Omental fat pad (tissue), 4 donors: ENCODE data around the gene RB1. TPM values are rescaled to one million over a fixed set of nuclear protein-coding genes. Genes with fewer than 3 reads are reported as not detected.

Source experiments
- ATAC-seq: fragments of 150-250 bp; one replicate; pipeline ENCODE4 v1.9.1; 2016; ENCODE audit warnings: mild to moderate bottlenecking, moderate library complexity; ENCODE audit not compliant: low FRiP score
- DNase-seq: peaks from one replicate; pipeline ENCODE4 v3.0.0-alpha.2; 2019; ENCODE audit warnings: low spot score
- total RNA-seq, 4 donors: library from RNA; depleted of rRNA; stranded (reverse); fragments of >200 nt; gene quantifications; one replicate each; pipeline ENCODE4 v1.1.0, GENCODE V29; 2016
- TF ChIP-seq, protein P1 (sequence below), 3 donors: fragments of 450-650 bp; IDR thresholded peaks; one replicate each; pipeline ENCODE4 v1.5.1; 2016 to 2017; ENCODE audit warnings: antibody characterized with exemption in 3 of 3, mild to moderate bottlenecking in 3 of 3, moderate library complexity in 2 of 3

Gene RB1
- total RNA-seq, 4 donors from 2014 or later, result 26.5 to 42.6 (median 37.5) TPM

DNA sequence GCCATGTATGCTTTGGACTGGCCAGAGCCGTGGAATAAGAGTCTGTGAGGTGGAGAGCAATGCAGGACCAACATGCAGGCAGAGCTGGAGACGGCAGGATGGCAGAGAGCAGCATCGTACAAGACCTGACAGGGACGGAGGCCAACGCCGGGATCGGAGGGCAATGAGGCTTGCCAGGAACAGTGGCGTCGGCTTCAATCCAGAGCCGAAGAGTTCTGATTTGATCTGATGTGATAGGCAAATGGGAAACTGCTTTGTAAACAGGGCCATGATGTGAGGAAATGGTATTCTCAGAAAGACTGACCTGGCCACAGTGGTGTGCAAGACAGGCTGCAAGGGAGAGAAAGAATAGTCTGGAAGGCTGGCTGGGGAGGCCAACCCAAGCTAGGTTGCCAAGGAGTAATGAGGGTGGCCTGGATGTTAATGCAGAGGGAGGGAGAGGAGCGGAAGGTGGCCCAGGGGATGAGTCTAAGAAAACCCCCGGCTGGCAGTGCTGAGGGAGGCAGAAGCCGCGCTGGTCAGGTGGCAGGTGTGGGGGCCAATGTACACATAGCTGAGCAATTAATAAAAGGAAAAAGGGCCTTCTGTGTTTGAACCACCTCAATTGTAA is 202.6 kb downstream of the RB1 start:
- DNase-seq (no peak), ATAC-seq (no peak)
- TF ChIP-seq, protein P1, sequence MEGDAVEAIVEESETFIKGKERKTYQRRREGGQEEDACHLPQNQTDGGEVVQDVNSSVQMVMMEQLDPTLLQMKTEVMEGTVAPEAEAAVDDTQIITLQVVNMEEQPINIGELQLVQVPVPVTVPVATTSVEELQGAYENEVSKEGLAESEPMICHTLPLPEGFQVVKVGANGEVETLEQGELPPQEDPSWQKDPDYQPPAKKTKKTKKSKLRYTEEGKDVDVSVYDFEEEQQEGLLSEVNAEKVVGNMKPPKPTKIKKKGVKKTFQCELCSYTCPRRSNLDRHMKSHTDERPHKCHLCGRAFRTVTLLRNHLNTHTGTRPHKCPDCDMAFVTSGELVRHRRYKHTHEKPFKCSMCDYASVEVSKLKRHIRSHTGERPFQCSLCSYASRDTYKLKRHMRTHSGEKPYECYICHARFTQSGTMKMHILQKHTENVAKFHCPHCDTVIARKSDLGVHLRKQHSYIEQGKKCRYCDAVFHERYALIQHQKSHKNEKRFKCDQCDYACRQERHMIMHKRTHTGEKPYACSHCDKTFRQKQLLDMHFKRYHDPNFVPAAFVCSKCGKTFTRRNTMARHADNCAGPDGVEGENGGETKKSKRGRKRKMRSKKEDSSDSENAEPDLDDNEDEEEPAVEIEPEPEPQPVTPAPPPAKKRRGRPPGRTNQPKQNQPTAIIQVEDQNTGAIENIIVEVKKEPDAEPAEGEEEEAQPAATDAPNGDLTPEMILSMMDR (IDR thresholded peaks at IDR 0.05), result no peak

GRCh38 chr13:48507021-48507420 is 203.5 kb downstream of the RB1 start:
- DNase-seq, result no peak
- ATAC-seq, result no peak
- TF ChIP-seq, protein P1 (IDR thresholded peaks at IDR 0.05), result no peak

GRCh38 chr13:48508011-48508410 is 204.5 kb downstream of the RB1 start:
- TF ChIP-seq, protein P1 (IDR thresholded peaks at IDR 0.05), result no peak
- DNase-seq (no peak), ATAC-seq (no peak)

DNA sequence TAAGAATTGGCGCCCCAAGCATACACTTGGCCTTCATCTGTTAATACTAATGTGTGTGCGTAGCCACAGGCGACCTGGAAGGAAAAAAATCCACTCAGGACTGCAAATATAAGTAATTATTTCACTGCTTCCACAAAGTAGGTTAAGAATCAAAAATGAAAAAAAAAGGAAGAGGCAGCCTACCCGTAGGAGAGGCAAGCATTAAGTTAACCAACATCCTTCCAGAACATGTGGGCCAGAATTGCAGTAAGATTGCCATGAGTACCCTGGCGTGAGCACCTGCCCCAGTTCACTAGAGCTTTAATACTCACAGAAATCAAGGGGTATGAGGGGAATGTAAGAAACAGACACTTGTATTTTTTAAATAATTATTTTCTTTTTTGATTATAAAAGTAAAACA is 207.1 kb downstream of the RB1 start:
- ATAC-seq (no peak), DNase-seq (no peak)
- TF ChIP-seq, protein P1 (IDR thresholded peaks at IDR 0.05), result no peak

DNA sequence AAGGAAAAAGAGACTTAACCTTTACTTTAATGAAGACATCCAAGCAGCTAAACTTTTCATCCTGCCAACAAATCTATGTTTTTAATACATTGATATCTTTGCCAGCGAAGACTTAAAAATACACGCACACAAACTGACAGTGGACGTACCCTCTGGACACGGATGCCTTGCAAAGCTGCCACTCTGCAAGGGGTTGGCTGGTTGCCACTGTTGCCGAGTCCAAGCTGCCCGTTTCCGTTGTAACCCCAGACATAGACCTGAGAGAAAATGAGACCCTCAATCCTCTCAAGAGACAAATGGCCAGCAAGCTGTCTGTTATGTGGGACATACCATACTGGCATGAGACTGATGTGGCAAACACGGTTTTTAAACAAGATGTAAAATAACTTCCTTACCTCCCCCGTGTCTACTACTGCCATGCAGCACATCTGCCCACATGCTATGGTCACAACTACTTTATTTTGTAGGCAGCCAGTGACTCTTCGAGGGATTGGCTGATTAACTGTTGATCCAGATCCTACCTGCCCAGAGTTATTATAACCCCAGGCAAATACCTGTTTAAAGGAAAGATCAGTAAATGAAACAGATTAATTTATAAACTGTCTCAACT is 208.2 kb downstream of the RB1 start:
- no peak for DNase-seq
- no peak for ATAC-seq
- TF ChIP-seq, protein P1 (IDR thresholded peaks at IDR 0.05), result no peak

- no peak for ATAC-seq
- TF ChIP-seq, protein P1 (IDR thresholded peaks at IDR 0.05), result no peak
- DNase-seq, result no peak
Observed at GRCh38 chr13:48514793-48515192, 211.2 kb downstream of the RB1 start.

GRCh38 chr13:48515732-48516131 is 212.2 kb downstream of the RB1 start:
- TF ChIP-seq, protein P1 (IDR thresholded peaks at IDR 0.05), result no peak
- no peak for DNase-seq
- ATAC-seq, result no peak
